ENCODE results near the gene ZNF681.

DNA sequence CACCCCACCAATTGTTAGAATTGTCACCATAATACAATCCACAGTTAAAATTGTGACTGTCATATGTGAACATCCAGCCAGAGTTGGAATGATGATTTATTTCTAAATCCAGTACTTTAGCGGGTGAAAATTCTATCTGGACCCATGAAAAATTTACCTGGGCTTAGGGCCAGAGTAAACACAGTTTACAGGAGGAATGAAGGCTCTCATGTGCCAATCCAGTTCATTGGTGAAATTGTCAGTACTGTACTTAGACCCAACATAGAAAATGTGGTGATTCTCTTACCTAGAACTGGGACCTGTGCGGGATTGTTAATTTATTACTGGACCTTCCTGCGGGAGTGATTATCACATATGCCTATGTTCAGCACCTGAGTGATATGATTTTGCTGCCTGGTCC is 27.3 kb upstream of the ZNF681 start:
- TF ChIP-seq, protein P1, sequence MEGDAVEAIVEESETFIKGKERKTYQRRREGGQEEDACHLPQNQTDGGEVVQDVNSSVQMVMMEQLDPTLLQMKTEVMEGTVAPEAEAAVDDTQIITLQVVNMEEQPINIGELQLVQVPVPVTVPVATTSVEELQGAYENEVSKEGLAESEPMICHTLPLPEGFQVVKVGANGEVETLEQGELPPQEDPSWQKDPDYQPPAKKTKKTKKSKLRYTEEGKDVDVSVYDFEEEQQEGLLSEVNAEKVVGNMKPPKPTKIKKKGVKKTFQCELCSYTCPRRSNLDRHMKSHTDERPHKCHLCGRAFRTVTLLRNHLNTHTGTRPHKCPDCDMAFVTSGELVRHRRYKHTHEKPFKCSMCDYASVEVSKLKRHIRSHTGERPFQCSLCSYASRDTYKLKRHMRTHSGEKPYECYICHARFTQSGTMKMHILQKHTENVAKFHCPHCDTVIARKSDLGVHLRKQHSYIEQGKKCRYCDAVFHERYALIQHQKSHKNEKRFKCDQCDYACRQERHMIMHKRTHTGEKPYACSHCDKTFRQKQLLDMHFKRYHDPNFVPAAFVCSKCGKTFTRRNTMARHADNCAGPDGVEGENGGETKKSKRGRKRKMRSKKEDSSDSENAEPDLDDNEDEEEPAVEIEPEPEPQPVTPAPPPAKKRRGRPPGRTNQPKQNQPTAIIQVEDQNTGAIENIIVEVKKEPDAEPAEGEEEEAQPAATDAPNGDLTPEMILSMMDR (IDR thresholded peaks at IDR 0.05; ENCODE audit: borderline replicate concordance, extremely low read depth, low read length, poor library complexity, severe bottlenecking), result no peak
- no peak for TF ChIP-seq EZH2 (IDR thresholded peaks at IDR 0.05; ENCODE audit: borderline replicate concordance, low read depth, low read length, severe bottlenecking)

Data from DND-41 (cell line).